Parathyroid adenoma (tissue), 2 donors: ENCODE data around the gene IQCE.

Experiments
- H2AFZ ChIP-seq: fragments of 300-600 bp; sonication (generic); one replicate; pipeline ENCODE4 v1.7.0; 2017; ENCODE audit warnings: antibody characterized with exemption, mild to moderate bottlenecking
- H3K27ac ChIP-seq: fragments of 300-600 bp; sonication (generic); one replicate; pipeline ENCODE4 v1.7.0; 2017
- H3K27me3 ChIP-seq: fragments of 300-600 bp; sonication (generic); one replicate; pipeline ENCODE4 v1.7.0; 2017; ENCODE audit warnings: low read length; ENCODE audit not compliant: control insufficient read depth, insufficient read depth
- H3K36me3 ChIP-seq: fragments of 300-600 bp; sonication (generic); one replicate; pipeline ENCODE4 v1.7.0; 2017; ENCODE audit warnings: low read length; ENCODE audit not compliant: control insufficient read depth, insufficient read depth
- H3K4me1 ChIP-seq: fragments of 300-600 bp; sonication (generic); one replicate; pipeline ENCODE4 v1.7.0; 2017; ENCODE audit warnings: control low read depth
- H3K4me2 ChIP-seq: fragments of 300-600 bp; sonication (generic); one replicate; pipeline ENCODE4 v1.7.0; 2017; ENCODE audit warnings: low read length
- H3K4me3 ChIP-seq: fragments of 300-600 bp; sonication (generic); one replicate; pipeline ENCODE4 v1.7.0; 2017; ENCODE audit warnings: low read depth, low read length
- H3K79me2 ChIP-seq: fragments of 300-600 bp; sonication (generic); one replicate; pipeline ENCODE4 v1.7.0; 2017; ENCODE audit warnings: control low read depth
- H3K9ac ChIP-seq: fragments of 300-600 bp; sonication (generic); one replicate; pipeline ENCODE4 v1.7.0; 2017; ENCODE audit warnings: mild to moderate bottlenecking
- H3K9me3 ChIP-seq: fragments of 300-600 bp; sonication (generic); one replicate; pipeline ENCODE4 v1.7.0; 2017; ENCODE audit warnings: low read length; ENCODE audit not compliant: control insufficient read depth
- CTCF ChIP-seq: fragments of 300-600 bp; sonication (generic); IDR thresholded peaks from one replicate; pipeline ENCODE4 v1.7.0; 2017; ENCODE audit warnings: antibody characterized with exemption, mild to moderate bottlenecking
- donor health status: primary hyperparathyroidism.

Gene IQCE

DNA sequence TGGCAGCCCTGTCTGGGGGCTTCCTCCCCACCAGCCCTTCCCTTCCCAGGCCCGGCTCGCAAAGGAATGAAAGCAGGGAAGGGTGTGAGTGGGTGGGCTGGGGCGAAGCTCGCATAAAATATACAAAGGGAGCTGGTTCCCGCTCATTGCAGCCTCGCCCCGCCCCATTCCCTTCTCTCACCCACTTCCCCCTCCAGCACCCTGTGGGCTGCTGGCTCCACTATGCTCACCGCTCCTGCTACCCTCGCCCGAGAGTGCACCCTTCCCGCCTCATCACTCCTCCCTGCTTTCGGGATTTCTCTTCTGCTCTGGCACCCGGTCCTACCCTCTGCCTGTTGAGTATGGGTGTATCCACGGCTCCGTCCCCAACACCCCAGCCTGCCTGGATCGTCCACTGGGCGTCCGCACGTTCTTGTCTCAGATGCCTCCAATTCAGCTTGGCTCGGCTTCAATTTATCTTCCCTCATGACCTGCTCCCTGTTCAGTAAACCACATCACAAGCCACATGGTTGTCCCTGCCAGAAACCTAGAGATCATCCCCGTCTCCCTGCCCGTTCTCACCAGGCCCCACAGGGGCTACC is 58.6 kb downstream of the IQCE start:
- Histone ChIP-seq H3K27me3 (no peaks in the 10 kb centered on the region), H3K36me3 (no peaks in the 10 kb centered on the region), H3K79me2 (no peaks in the 10 kb centered on the region), H3K9ac (no peak overlapping the region), H3K9me3 (no peaks in the 10 kb centered on the region), H2AFZ (no peak overlapping the region), H3K27ac (no peak overlapping the region), H3K4me3 (no peak overlapping the region), H3K4me1 (peaks cover 11% of the 10 kb centered on the region), H3K4me2 (no peak overlapping the region)
- no peak for TF ChIP-seq CTCF

DNA sequence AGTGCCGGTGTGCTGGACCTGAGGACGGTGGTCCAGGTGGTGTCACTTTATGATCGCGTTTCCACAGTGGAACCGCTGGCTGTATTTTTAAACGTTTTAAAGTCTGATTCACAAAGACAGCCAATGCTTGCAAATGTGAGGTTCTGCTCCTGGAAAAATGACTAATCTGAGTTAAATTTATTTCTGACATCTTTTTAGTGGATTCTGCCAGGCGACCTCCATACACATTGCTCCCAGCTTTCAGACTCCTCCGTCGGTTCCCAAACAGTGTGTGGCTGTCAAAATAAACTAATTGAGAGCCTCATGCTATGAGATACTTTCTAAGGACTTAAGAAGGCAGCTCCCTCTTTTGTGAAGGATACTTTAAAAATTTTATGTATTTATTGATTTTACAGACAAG is 60.3 kb downstream of the IQCE start:
- Histone ChIP-seq H3K4me1 (peaks cover 10% of the 10 kb centered on the region), H3K27me3 (no peaks in the 10 kb centered on the region), H3K36me3 (no peaks in the 10 kb centered on the region), H3K4me2 (no peak overlapping the region), H3K27ac (no peak overlapping the region), H3K4me3 (no peak overlapping the region), H2AFZ (no peak overlapping the region), H3K9me3 (no peaks in the 10 kb centered on the region), H3K9ac (no peak overlapping the region), H3K79me2 (no peaks in the 10 kb centered on the region)
- no peak for TF ChIP-seq CTCF

DNA sequence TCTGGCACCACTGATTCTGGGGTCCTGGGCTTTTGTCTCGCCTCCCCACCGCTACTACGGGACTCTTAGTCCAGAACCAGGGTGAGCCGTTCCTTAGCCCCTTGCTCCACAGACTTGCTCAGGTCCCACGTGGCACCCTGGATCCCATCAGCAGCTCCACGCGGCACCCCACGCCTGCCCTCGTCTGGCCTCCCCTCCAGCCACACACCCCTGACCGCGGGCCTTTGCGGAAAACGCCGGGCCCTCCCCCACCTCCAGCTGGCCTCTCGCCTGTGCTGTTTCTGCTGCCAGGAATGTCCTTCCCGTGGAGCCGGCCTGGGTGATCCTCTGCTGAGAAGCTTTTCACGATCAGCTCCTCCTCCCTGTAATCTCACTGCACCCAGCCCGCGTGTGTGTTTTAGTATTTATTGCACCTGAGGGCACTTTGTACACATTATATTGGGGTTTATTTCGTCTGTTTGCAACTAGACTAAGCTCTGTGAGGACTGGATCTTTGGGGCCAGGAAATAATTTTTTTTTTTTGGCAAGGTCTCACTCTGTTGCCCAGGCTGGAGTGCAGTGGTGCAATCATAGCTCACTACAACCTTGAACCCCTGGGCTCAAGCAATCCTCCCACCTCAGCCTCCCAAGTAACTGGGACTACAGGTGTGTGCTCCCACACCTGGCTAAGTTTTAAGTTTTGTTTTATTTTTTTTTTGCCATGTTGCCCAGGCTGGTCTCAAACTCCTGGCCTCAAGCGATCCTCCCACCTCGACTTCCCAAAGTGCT is 62.5 kb downstream of the IQCE start:
- Histone ChIP-seq H3K27ac (no peak overlapping the region), H3K79me2 (no peaks in the 10 kb centered on the region), H3K27me3 (no peaks in the 10 kb centered on the region), H2AFZ (peak overlapping the region; percentile 50), H3K4me3 (no peak overlapping the region), H3K36me3 (no peaks in the 10 kb centered on the region), H3K4me1 (peaks cover 7% of the 10 kb centered on the region), H3K9ac (no peak overlapping the region), H3K4me2 (no peak overlapping the region), H3K9me3 (no peaks in the 10 kb centered on the region)
- no peak for TF ChIP-seq CTCF

GRCh38 chr7:2621948-2622640 is 63.3 kb downstream of the IQCE start:
- Histone ChIP-seq H3K27ac (no peak overlapping the region), H3K36me3 (no peaks in the 10 kb centered on the region)

More at GRCh38 chr7:2621948-2622640, 63.3 kb downstream of the IQCE start:
- Histone ChIP-seq H3K79me2 (no peaks in the 10 kb centered on the region), H2AFZ (no peak overlapping the region), H3K27me3 (no peaks in the 10 kb centered on the region), H3K4me1 (peaks cover 7% of the 10 kb centered on the region), H3K9me3 (no peaks in the 10 kb centered on the region), H3K9ac (no peak overlapping the region), H3K4me3 (no peak overlapping the region), H3K4me2 (no peak overlapping the region)
- TF ChIP-seq CTCF, result no peak
